GM19239 (cell line): ENCODE data around the gene PCDHGB2.
"Not testable (repeated sequence)": the region's sequence is repeated elsewhere in the genome, so short reads cannot be mapped to it uniquely, and the experiment has no call there.

Source experiments
- DNase-seq: peaks from one replicate; pipeline ENCODE4 v3.0.0; 2011; ENCODE audit warnings: low spot score; ENCODE audit not compliant: insufficient read length
- FAIRE-seq: peaks from 2 replicates; lab custom pipeline; 2011; peaks lifted over from hg19 to GRCh38; lab: Jason Lieb, UNC

Gene PCDHGB2

DNA sequence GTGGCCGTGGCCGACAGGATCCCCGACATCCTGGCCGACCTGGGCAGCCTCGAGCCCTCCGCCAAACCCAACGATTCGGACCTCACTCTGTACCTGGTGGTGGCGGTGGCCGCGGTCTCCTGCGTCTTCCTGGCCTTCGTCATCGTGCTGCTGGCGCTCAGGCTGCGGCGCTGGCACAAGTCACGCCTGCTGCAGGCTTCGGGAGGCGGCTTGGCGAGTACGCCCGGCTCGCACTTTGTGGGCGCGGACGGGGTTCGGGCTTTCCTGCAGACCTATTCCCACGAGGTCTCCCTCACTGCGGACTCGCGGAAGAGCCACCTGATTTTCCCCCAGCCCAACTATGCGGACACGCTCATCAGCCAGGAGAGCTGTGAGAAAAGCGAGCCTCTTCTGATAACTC, 13.8 kb upstream of the PCDHGB2 start:
- not testable (repeated sequence) for DNase-seq

DNA sequence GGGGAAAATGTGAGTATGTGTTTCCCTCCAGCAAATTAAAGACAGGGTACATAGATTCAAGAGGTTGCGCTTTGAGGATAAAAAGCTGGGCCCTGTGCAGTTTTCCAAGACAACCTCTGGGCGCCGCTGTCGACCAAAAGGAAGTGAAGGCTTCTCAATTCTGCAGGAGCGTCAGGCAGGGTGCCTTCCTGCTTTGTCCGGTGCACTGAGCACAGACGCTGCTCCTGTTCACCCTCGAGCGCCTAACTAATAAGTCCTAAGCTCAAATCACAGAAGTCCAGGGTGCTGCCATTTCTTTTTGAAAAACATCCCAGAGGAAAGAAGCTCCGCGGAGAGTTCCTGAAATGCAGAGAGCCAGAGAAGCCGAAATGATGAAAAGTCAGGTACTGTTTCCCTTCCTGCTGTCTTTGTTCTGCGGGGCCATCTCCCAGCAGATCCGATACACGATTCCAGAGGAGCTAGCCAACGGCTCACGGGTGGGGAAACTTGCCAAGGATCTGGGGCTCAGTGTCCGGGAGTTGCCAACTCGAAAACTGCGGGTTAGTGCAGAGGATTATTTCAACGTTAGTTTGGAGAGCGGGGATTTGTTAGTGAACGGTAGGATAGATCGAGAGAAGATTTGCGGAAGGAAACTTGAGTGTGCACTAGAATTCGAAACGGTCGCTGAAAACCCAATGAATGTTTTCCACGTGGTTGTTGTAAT, 9.7 kb upstream of the PCDHGB2 start, which contains the start of gene PCDHGB1:
Gene PCDHGB1, plus strand, starts transcription at position 183 of the 703 bp plus-strand sequence. Its CDS starts 162 bp downstream, at position 345.
- FAIRE-seq, result no peak
- DNase-seq, result no peak

More for the DNA sequence above, 13.8 kb upstream of the PCDHGB2 start:
- FAIRE-seq, result not testable (repeated sequence)

DNA sequence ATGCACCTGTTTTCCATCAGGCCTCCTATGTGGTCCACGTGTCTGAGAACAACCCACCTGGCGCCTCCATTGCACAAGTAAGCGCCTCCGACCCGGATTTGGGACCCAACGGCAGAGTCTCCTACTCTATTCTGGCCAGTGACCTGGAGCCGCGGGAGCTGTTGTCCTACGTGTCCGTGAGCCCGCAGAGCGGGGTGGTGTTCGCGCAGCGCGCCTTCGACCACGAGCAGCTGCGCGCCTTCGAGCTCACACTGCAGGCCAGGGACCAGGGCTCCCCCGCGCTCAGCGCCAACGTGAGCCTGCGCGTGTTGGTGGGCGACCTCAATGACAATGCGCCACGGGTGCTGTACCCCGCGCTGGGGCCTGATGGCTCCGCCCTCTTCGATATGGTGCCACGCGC, 8.2 kb upstream of the PCDHGB2 start:
- FAIRE-seq (no peak), DNase-seq (no peak)

DNA sequence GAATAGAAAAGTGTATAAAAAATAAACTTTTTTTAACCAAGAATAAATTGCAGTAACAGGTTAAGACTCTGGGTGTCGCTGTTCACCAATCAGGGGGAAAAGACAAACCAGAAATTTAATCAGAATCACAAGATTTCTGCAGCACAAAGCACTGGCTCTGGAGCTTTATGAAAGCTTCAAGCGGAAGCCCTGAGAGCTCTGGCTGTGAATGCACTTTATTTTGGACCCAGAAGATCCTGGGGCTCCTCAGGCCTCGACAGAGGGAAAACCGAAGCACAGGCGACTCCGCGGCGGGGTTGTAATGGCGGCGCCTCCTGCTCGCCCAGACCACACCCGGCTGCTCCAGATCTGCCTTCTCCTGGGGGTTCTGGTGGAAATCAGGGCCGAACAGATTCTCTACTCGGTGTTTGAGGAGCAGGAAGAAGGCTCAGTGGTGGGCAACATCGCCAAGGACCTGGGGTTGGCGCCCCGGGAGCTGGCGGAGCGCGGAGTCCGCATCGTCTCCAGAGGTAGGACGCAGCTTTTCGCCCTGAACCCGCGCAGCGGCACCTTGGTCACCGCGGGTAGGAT, 4.8 kb upstream of the PCDHGB2 start, which contains the start of gene PCDHGA4:
Gene PCDHGA4, plus strand, starts transcription at position 122 of the 570 bp plus-strand sequence. Its CDS starts 87 bp downstream, at position 209.
- DNase-seq, result no peak

DNA sequence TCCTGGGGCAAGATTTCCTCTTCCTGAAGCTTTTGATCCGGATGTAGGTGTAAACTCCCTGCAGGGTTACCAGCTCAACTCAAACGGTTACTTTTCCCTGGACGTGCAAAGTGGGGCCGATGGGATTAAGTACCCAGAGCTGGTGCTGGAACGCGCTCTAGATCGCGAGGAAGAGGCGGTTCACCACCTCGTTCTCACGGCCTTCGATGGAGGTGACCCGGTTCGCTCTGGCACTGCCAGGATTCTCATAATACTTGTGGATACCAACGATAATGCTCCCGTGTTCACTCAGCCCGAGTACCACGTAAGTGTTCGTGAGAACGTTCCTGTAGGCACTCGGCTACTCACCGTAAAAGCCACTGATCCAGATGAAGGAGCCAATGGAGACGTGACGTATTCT, 4.2 kb upstream of the PCDHGB2 start:
- DNase-seq (no peak), FAIRE-seq (no peak)

More for the DNA sequence above, 4.8 kb upstream of the PCDHGB2 start, which contains the start of gene PCDHGA4:
- no peak for FAIRE-seq

DNA sequence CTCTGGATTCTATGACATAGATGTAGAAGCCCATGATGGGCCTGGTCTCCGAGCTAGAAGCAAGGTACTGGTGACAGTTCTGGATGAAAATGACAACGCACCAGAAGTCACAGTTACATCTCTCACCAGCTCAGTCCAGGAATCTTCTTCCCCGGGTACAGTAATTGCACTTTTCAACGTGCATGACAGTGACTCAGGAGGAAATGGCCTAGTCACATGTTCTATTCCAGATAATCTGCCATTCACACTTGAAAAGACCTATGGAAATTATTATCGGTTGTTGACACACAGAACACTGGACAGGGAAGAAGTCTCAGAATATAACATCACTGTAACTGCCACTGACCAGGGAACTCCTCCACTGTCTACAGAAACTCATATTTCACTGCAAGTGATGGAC, 3.7 kb upstream of the PCDHGB2 start:
- DNase-seq, result no peak
- no peak for FAIRE-seq

DNA sequence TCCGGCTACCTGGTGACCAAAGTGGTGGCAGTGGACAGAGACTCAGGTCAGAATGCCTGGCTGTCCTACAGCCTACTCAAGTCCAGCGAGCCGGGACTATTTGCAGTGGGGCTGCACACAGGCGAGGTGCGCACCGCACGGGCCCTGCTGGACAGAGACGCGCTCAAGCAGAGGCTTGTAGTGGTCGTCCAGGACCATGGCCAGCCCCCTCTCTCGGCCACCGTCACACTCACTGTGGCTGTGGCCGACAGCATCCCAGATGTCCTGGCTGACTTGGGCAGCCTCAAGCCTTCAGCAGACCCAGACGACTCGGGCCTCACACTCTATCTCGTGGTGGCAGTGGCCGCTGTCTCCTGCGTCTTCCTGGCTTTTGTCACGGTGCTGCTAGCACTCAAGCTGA, 2.8 kb upstream of the PCDHGB2 start:
- FAIRE-seq (no peak), DNase-seq (no peak)

DNA sequence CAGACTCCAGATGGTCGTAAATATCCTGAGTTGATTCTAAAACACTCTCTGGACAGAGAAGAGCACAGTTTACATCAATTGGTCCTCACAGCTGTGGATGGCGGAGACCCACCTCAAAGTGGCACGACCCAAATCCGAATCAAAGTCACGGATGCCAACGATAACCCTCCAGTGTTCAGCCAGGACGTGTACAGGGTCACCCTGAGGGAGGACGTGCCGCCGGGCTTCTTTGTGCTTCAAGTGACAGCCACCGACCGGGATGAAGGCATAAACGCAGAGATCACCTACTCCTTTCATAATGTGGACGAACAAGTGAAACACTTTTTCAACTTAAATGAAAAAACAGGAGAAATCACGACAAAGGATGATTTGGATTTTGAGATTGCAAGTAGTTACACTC, 891 bp downstream of the PCDHGB2 start:
- DNase-seq (no peak), FAIRE-seq (no peak)

DNA sequence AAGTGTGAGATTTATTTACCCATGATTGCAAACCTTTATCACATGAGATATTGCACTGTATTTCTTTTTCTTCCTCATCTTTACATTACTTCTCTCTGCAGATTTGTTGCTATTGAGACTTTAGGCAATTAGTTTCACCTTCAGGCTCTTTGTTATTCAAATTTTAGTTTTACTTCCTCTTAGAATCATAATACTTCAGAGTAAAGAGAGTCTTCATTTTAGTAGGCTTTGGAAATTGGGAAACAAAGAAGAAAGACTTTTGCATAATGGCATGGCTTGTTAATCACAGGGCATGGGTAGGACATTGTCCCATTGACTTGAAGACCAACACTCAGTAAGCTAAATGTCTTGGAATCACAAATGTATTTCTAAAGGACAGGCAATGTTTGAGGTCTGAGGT, 2.9 kb downstream of the PCDHGB2 start:
- DNase-seq (no peak), FAIRE-seq (no peak)

DNA sequence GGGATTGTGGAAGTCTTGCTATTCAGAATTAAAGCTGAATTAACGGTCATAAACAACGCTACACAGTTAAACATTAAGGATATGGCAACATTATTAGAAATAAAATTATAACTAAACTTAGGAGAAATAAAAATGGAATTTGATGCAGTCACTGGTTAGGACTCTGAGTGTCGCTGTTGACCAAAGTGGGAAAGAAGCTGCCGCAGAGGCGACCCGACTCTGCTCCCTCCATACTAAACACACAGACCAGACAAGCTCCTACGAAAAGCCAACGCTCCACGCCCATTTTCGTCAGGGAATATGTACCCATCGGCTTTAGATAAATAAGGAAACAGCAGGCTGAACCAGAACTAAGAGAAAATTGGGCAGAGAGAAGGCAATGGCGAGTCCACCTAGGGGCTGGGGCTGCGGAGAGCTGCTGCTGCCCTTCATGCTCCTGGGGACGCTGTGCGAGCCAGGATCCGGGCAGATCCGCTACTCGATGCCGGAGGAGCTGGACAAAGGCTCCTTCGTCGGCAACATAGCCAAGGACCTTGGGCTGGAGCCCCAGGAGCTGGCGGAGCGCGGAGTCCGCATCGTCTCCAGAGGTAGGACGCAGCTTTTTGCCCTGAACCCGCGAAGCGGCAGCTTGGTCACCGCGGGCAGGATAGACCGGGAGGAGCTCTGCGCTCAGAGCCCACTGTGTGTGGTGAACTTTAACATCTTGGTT, 4.3 kb downstream of the PCDHGB2 start, which contains the start of gene PCDHGA5:
Gene PCDHGA5, plus strand, starts transcription at position 211 of the 709 bp plus-strand sequence. Its CDS starts 169 bp downstream, at position 380.
- DNase-seq (no peak), FAIRE-seq (no peak)

DNA sequence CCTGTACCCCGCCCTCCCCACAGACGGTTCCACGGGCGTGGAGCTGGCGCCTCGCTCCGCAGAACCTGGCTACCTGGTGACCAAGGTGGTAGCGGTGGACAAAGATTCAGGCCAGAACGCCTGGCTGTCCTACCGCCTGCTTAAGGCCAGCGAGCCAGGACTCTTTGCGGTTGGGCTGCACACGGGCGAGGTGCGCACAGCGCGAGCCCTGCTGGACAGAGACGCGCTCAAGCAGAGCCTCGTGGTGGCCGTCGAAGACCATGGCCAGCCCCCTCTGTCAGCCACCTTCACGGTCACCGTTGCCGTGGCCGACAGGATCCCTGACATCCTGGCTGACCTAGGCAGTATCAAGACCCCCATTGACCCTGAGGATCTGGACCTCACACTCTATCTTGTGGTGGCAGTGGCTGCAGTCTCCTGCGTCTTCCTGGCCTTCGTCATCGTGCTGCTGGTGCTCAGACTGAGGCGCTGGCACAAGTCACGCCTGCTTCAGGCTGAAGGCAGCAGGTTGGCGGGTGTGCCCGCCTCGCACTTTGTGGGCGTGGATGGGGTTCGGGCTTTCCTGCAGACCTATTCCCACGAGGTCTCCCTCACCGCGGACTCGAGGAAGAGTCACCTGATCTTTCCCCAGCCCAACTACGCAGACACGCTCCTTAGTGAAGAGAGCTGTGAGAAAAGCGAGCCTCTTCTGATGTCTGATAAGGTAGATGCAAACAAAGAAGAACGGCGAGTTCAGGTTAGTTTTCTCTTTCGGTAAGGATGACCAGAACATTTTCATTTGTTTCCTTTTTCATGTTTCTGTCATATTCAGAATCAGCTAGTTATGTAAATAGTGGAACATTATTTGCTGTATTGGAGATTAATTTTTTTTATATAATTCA, 6.5 kb downstream of the PCDHGB2 start:
- FAIRE-seq (no peak), DNase-seq (no peak)

DNA sequence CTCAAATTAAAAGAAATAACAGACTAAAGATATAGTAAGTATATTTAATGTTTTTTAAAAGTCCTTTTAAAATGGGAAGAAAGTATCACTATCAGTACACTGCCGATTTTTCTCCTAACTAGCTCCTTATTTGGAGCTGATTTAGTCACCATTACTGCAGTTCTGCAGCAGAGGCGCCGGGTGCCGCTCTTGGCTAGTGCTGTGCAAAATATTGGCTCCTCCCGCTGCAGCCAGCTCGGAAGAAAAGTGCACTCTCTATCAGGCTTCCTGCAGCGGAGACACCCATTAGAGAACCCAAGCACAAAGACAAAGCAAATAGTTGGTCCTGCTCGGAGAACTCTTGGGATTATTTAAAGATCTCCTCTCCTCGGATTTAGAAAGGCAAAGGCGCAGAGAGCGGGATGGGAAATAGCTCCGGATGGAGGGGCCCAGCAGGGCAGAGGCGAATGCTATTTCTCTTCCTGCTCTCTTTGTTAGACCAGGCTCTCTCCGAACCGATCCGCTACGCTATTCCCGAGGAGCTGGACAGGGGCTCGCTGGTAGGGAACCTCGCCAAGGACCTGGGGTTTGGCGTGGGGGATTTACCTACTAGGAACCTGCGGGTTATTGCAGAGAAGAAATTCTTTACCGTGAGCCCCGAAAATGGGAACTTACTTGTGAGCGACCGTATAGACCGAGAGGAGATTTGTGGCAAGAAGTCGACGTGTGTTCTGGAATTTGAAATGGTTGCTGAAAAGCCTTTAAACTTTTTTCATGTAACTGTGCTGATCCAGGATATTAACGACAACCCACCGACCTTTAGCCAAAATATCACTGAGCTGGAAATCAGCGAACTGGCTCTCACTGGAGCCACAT, 10.4 kb downstream of the PCDHGB2 start, which contains the start of gene PCDHGB3:
Gene PCDHGB3, plus strand, starts transcription at position 249 of the 855 bp plus-strand sequence. Its CDS starts 153 bp downstream, at position 402.
- DNase-seq (no peak), FAIRE-seq (no peak)

DNA sequence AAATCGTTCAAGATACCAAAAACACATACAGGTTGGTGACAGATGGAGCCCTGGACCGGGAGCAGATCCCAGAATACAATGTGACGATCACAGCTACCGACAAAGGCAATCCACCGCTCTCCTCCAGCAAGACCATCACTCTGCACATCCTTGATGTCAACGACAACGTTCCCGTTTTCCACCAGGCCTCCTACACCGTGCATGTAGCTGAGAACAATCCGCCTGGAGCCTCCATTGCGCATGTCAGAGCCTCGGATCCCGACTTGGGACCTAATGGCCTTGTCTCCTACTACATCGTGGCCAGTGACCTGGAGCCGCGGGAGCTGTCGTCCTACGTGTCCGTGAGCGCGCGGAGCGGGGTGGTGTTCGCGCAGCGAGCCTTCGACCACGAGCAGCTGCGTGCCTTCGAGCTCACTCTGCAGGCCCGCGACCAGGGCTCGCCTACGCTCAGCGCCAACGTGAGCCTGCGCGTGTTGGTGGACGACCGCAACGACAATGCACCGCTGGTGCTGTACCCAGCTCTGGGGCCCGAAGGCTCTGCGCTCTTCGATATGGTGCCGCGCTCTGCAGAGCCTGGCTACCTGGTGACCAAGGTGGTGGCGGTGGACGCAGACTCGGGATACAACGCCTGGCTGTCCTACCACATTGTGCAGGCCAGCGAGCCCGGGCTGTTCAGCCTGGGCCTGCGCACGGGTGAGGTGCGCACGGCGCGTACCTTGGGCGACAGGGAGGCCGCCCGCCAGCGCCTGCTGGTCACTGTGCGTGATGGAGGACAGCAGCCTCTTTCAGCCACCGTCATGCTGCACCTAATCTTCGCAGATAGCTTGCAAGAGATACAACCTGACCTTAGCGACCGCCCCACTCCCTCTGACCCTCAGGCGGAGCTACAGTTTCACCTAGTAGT, 12.0 kb downstream of the PCDHGB2 start:
- DNase-seq (no peak), FAIRE-seq (no peak)

DNA sequence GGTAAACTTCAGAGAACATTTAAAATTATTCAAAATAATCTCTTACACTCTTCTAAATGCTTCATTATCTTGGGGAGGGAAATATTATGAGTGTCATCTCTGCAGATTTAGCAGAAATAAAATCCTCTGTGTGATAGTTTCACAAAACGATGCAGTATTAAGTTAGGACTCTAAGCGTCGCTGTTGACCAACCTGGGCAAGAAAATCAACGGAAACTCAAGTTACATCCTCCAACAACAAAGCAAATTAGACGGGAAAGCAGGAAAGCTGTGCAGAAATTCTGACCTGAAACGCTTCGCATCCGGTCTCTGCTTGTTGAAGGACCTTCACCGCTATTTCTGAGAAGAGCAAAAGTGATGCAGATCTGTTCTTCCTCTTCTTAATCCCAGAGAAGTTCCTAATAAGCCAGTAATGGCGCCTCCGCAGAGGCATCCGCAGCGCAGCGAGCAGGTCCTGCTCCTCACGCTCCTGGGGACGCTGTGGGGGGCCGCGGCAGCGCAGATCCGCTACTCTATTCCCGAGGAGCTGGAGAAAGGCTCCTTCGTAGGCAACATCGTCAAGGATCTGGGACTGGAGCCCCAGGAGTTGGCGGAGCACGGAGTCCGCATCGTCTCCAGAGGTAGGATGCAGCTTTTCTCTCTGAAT, 14.0 kb downstream of the PCDHGB2 start, which contains the start of gene PCDHGA6:
Gene PCDHGA6, plus strand, starts transcription at position 219 of the 645 bp plus-strand sequence. Its CDS starts 193 bp downstream, at position 412.
- DNase-seq, result no peak
- no peak for FAIRE-seq

DNA sequence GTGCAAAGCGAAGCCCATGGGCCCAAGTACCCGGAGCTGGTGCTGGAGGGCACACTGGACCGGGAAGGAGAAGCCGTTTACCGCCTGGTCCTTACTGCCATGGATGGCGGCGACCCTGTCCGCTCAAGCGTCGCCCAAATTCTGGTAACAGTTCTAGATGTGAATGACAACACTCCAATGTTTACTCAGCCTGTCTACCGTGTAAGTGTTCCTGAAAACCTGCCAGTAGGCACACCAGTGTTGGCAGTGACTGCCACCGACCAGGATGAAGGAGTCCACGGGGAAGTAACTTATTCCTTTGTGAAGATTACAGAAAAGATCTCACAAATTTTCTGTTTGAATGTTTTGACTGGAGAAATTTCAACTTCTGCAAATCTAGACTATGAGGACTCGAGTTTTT, 14.8 kb downstream of the PCDHGB2 start:
- DNase-seq (no peak), FAIRE-seq (no peak)

DNA sequence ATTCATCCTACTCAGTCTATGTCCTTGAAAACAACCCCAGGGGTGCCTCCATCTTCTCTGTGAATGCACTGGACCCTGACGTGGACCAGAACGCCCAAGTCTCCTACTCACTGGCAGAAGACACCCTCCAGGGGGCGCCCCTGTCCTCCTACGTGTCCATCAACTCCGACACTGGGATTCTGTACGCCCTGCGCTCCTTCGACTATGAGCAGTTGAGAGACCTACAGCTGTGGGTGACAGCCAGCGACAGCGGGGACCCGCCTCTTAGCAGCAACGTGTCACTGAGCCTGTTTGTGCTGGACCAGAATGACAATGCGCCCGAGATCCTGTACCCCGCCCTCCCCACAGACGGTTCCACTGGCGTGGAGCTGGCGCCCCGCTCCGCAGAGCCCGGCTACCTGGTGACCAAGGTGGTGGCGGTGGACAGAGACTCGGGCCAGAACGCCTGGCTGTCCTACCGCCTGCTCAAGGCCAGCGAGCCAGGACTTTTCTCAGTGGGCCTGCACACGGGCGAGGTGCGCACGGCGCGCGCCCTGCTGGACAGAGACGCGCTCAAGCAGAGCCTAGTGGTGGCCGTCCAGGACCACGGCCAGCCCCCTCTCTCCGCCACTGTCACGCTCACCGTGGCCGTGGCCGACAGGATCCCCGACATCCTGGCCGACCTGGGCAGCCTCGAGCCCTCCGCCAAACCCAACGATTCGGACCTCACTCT, 15.8 kb downstream of the PCDHGB2 start:
- DNase-seq, FAIRE-seq: not testable (repeated sequence)
